GM12878 (cell line): ENCODE data around the gene TIRAP. TPM values are rescaled to one million over a fixed set of nuclear protein-coding genes. Genes with fewer than 3 reads are reported as not detected.

Experiments used
- ATAC-seq: fragments of 200-7000 bp; cut with Tn5 transposase; 3 replicates; pipeline ENCODE4 v1.9.1; 2020; ENCODE audit warnings: mild to moderate bottlenecking, moderate library complexity
- BruUV-seq: library from RNA; stranded (reverse); fragments of 400-500 nt; replicated peaks from 2 replicates; lab custom pipeline; 2021; lab: Mats Ljungman, UMichigan
- CTCF ChIA-PET: fragments of 300-600 bp; sonication (Branson Sonifier 250); formaldehyde crosslinking; extraction: SDS; loops from one replicate; lab custom pipeline; 2021; ENCODE audit warnings: inconsistent platforms; lab: Yijun Ruan, JAX
- POLR2A ChIA-PET: fragments of 350-600 bp; formaldehyde crosslinking; extraction: SDS; loops from one replicate; lab custom pipeline; 2021; ENCODE audit warnings: inconsistent platforms; lab: Charles Lee
- RAD21 ChIA-PET: fragments of 300-600 bp; sonication (Branson Sonifier 250); formaldehyde crosslinking; loops from one replicate; lab custom pipeline; 2023; ENCODE audit warnings: antibody characterized with exemption; ENCODE audit not compliant: unreplicated experiment; lab: Charles Lee
- SMC1A ChIA-PET: fragments of 300-600 bp; sonication (Branson Sonifier 250); formaldehyde crosslinking; loops from one replicate; lab custom pipeline; 2023; ENCODE audit not compliant: unreplicated experiment, uncharacterized antibody; lab: Charles Lee
- DNase-seq: peaks from one replicate; pipeline ENCODE4 v3.0.0-alpha.2; 2011; ENCODE audit warnings: low read depth, low spot score
- FAIRE-seq: peaks from 3 replicates; lab custom pipeline; 2011; peaks lifted over from hg19 to GRCh38; lab: Jason Lieb, UNC
- H2AFZ ChIP-seq: 2 replicates; pipeline ENCODE4 v1.6.0; 2011; ENCODE audit warnings: low read depth, low read length, control low read depth; ENCODE audit not compliant: control insufficient read depth
- H3K27ac ChIP-seq: 2 replicates; pipeline ENCODE4 v1.5.1; 2011; ENCODE audit warnings: control low read depth; ENCODE audit not compliant: control insufficient read depth, insufficient read depth
- H3K27me3 ChIP-seq, 2 experiments: replicated peaks in 1 of 2; 2 replicates each; pipeline versions ENCODE4 v1.6.0 to v1.6.1; 2011; ENCODE audit warnings: low read length in 1 of 2; ENCODE audit not compliant: control insufficient read depth in 2 of 2, insufficient read depth in 2 of 2
- H3K36me3 ChIP-seq, 2 experiments: 2 replicates each; pipeline ENCODE4 v1.5.1; 2011; ENCODE audit warnings: low read length in 1 of 2; ENCODE audit not compliant: control insufficient read depth in 2 of 2, insufficient read depth in 2 of 2
- H3K4me1 ChIP-seq: 2 replicates; pipeline ENCODE4 v1.6.1; 2011; ENCODE audit warnings: mild to moderate bottlenecking, low read length, moderate library complexity, mixed read lengths; ENCODE audit not compliant: control insufficient read depth, insufficient read depth
- H3K4me2 ChIP-seq: 2 replicates; pipeline ENCODE4 v1.6.0; 2011; ENCODE audit warnings: control low read depth; ENCODE audit not compliant: control insufficient read depth, insufficient read depth
- H3K4me3 ChIP-seq: fragments of 200-600 bp; sonication (generic); 2 replicates; pipeline ENCODE4 v1.5.1; 2016
- H3K79me2 ChIP-seq: 2 replicates; pipeline ENCODE4 v1.6.0; 2011; ENCODE audit warnings: low read length; ENCODE audit not compliant: control insufficient read depth, insufficient read depth
- H3K9ac ChIP-seq: 2 replicates; pipeline ENCODE4 v1.8.0; 2011; ENCODE audit warnings: low read length, control low read depth, mixed read lengths; ENCODE audit not compliant: control insufficient read depth, insufficient read depth
- H3K9me3 ChIP-seq: replicated peaks from 3 replicates; pipeline ENCODE4 v1.5.1; 2011; ENCODE audit warnings: mild to moderate bottlenecking, low read length; ENCODE audit not compliant: control insufficient read depth, insufficient read depth
- H4K20me1 ChIP-seq: 2 replicates; pipeline ENCODE4 v1.6.0; 2011; ENCODE audit not compliant: control insufficient read depth, insufficient read depth
- ATF2 ChIP-seq: IDR thresholded peaks from 2 replicates; pipeline ENCODE4 v1.6.1; 2012; ENCODE audit warnings: low read length, inconsistent platforms
- ATF7 ChIP-seq: fragments of 450-650 bp; IDR thresholded peaks from 2 replicates; pipeline ENCODE4 v1.6.1; 2016; ENCODE audit warnings: low read depth, mild to moderate bottlenecking
- CREB1 ChIP-seq: IDR thresholded peaks from 2 replicates; pipeline ENCODE4 v1.6.1; 2012; ENCODE audit warnings: low read depth, mild to moderate bottlenecking, inconsistent platforms
- E4F1 ChIP-seq: fragments of 450-650 bp; IDR thresholded peaks from 2 replicates; pipeline ENCODE4 v1.6.1; 2018; ENCODE audit warnings: borderline replicate concordance, mild to moderate bottlenecking; ENCODE audit not compliant: partially characterized antibody
- JUNB ChIP-seq: IDR thresholded peaks from 2 replicates; pipeline ENCODE4 v1.6.1; 2016; ENCODE audit warnings: antibody characterized with exemption, mild to moderate bottlenecking
- PBX3 ChIP-seq: IDR thresholded peaks from 2 replicates; pipeline ENCODE4 v1.6.1; 2011; ENCODE audit warnings: mild to moderate bottlenecking, low read depth, low read length, moderate library complexity; ENCODE audit not compliant: insufficient replicate concordance
- POLR2AphosphoS5 ChIP-seq: IDR thresholded peaks from 2 replicates; pipeline ENCODE4 v1.6.1; 2011; ENCODE audit warnings: mild to moderate bottlenecking, low read length, inconsistent platforms
- POU2F2 ChIP-seq: IDR thresholded peaks from 3 replicates; pipeline ENCODE4 v1.6.1; 2011; ENCODE audit warnings: low read depth, mild to moderate bottlenecking, low read length, borderline replicate concordance
- REST ChIP-seq: IDR thresholded peaks from 2 replicates; pipeline ENCODE4 v1.6.1; 2012; ENCODE audit warnings: mild to moderate bottlenecking, low read depth, low read length
- SMAD1 ChIP-seq: fragments of 450-650 bp; IDR thresholded peaks from 2 replicates; pipeline ENCODE4 v1.6.1; 2018; ENCODE audit warnings: mild to moderate bottlenecking, low read depth; ENCODE audit not compliant: partially characterized antibody
- SREBF2 ChIP-seq: IDR thresholded peaks from 2 replicates; pipeline ENCODE4 v1.6.1; 2012; ENCODE audit warnings: mild to moderate bottlenecking, low read length
- TCF7 ChIP-seq: IDR thresholded peaks from 2 replicates; pipeline ENCODE4 v1.6.1; 2014; ENCODE audit warnings: antibody characterized with exemption, borderline replicate concordance
- ZBED1 ChIP-seq: IDR thresholded peaks from 2 replicates; pipeline ENCODE4 v1.6.1; 2016; ENCODE audit warnings: borderline replicate concordance
- ZNF217 ChIP-seq: fragments of 450-650 bp; IDR thresholded peaks from 2 replicates; pipeline ENCODE4 v1.6.1; 2017; ENCODE audit warnings: antibody characterized with exemption, mild to moderate bottlenecking
- WGBS: methylation state at CpG from one replicate; pipeline ENCODE4 v1.1.6; 2016; ENCODE audit warnings: low lambda C conversion rate; ENCODE audit not compliant: insufficient replicate concordance, insufficient coverage; ENCODE audit errors: missing lambda C conversion rate; 5-methylcytosine and 5-hydroxymethylcytosine counted together
- in situ Hi-C: fragments of 300-500 bp; cut with MboI; formaldehyde crosslinking; loops from 9 replicates; pipeline ENCODE4 v1.14.3; 2018; ENCODE audit warnings: mixed read lengths
- intact Hi-C: fragments of 100-400 bp; cut with micrococcal nuclease; formaldehyde crosslinking; loops from one replicate; pipeline ENCODE4 v1.14.2; 2022; ENCODE audit not compliant: unreplicated experiment
- polyA plus RNA-seq, 11 experiments: library from polyadenylated mRNA; depleted of rRNA in 4 of 11; unstranded in 6 of 11; stranded (reverse) in 5 of 11; fragments of >200 nt; fragmentation: Nextera tagmentation in 4 of 11; fragmentation: Illumina TruSeq in 1 of 11; extraction: Ambion mirVana in 4 of 11; extraction: Trizol in 1 of 11; gene quantifications; 1 replicate in 1 of 11; 2 replicates in 10 of 11; pipeline versions ENCODE4 v1.2.1 to v1.2.3, GENCODE V29; 2011 to 2016; ENCODE audit warnings: inconsistent platforms in 2 of 11, missing spikeins in 2 of 11, low read depth in 1 of 11
- total RNA-seq, 4 experiments: library from RNA; depleted of rRNA in 3 of 4; stranded (reverse); fragments of >200 nt in 3 of 4; fragmentation: Illumina TruSeq in 1 of 4; extraction: Trizol in 1 of 4; gene quantifications; 2 replicates each; pipeline versions ENCODE4 v1.2.1 to v1.2.3, GENCODE V29; 2013 to 2021

Gene TIRAP
- total and polyA plus RNA-seq, 10 of the 15 experiments (the other 5 are each of a cell fraction or from before 2014, with no cell fraction given): 0.76 to 9.9 (median 4.7) TPM

- no peak for TF ChIP-seq E4F1
- TF ChIP-seq SREBF2: no peak
- TF ChIP-seq POLR2AphosphoS5: no peak
- TF ChIP-seq REST: no peak
- TF ChIP-seq CREB1: no peak
- TF ChIP-seq, all 136 proteins: peak for 0
Observed at GRCh38 chr11:126282361-126282735, 545 bp upstream of the TIRAP start (continued).

- WGBS: 4% methylated on average over 4 of the region's 6 CpGs
- FAIRE-seq (peak; percentile 90), ATAC-seq (peak; percentile 59), DNase-seq (peak; percentile 94)
- intact Hi-C loops (loop anchor here (1.0 kb wide), 1 partner anchor 19 kb away; the partner anchor contains the start of gene DCPS), in situ Hi-C loops (no loop called here)
- Histone ChIP-seq H4K20me1 (no peaks in the 10 kb centered on the region), H3K9me3 (no peaks in the 10 kb centered on the region), H3K27me3 (no peaks in the 10 kb centered on the region), H3K4me3 (peak overlapping the region; percentile 96; the same call in 1 of the 2 replicates), H3K9ac (no peak overlapping the region), H3K36me3 (no peaks in the 10 kb centered on the region; a peak in 1 of 4 replicates), H3K4me2 (peak overlapping the region; percentile 89), H3K79me2 (peaks cover 6% of the 10 kb centered on the region), H3K27ac (no peak overlapping the region), H3K4me1 (peaks cover 22% of the 10 kb centered on the region), H2AFZ (no peak overlapping the region)
- no TSS peak for BruUV-seq
- SMC1A ChIA-PET: interaction anchor here (2.7 kb wide), 1 partner anchor 22 kb away, joined by 9 read pairs; no protein-coding TSS in a partner anchor
- CTCF ChIA-PET: interaction anchor here (2.6 kb wide), 1 partner anchor 15 kb away, joined by 10 read pairs; no protein-coding TSS in a partner anchor
- RAD21 ChIA-PET: no interaction called here
- POLR2A ChIA-PET: no interaction called here
- TF ChIP-seq SMAD1: peak; percentile 81
- peak; percentile 92; the same call in 2 of the 3 replicates for TF ChIP-seq POU2F2
- TF ChIP-seq ZNF217: no peak
- 0 out of 2 replicates have a peak, but pooled peaks have one; percentile 30 for TF ChIP-seq ATF2
- peak; percentile 41; the same call in 1 of the 2 replicates for TF ChIP-seq TCF7
- no peak for TF ChIP-seq ZBED1
- TF ChIP-seq ATF7: 0 out of 2 replicates have a peak, but pooled peaks have one; percentile 57
- no peak for TF ChIP-seq PBX3
- 0 out of 2 replicates have a peak, but pooled peaks have one; percentile 10 for TF ChIP-seq JUNB
Observed at GRCh38 chr11:126284829-126285228, 1.9 kb downstream of the TIRAP start.
